Measurements from ENCODE around the gene GRM1.

The GRM1 gene

GRCh38 chr6:146281651-146282362, 252.9 kb downstream of the GRM1 start:
- no peak for DNase-seq (ENCODE audit: low read depth)

- no peak for DNase-seq (ENCODE audit: low read depth)
These were observed 254.0 kb downstream of the GRM1 start for GRCh38 chr6:146282837-146283236.

- no peak for DNase-seq (ENCODE audit: low read depth)
These were observed 255.4 kb downstream of the GRM1 start for GRCh38 chr6:146284311-146284710.

GRCh38 chr6:146286961-146287360, 258.1 kb downstream of the GRM1 start:
- no peak for DNase-seq (ENCODE audit: low read depth)

- peak; percentile 22 for DNase-seq (ENCODE audit: low read depth)
These were observed 259.0 kb downstream of the GRM1 start for GRCh38 chr6:146287691-146288369.

GRCh38 chr6:146289816-146290588, 261.1 kb downstream of the GRM1 start:
- peak; percentile 89 for DNase-seq (ENCODE audit: low read depth)

GRCh38 chr6:146290589-146290901, 261.7 kb downstream of the GRM1 start:
- DNase-seq (ENCODE audit: low read depth): no peak

GRCh38 chr6:146292506-146292905, 263.6 kb downstream of the GRM1 start:
- no peak for DNase-seq (ENCODE audit: low read depth)

- DNase-seq (ENCODE audit: low read depth): no peak
These were observed 266.8 kb downstream of the GRM1 start for GRCh38 chr6:146295695-146296094.

GRCh38 chr6:146297815-146298214, 269.0 kb downstream of the GRM1 start:
- no peak for DNase-seq (ENCODE audit: low read depth)

GRCh38 chr6:146300521-146300920, 271.7 kb downstream of the GRM1 start:
- no peak for DNase-seq (ENCODE audit: low read depth)

- no peak for DNase-seq (ENCODE audit: low read depth)
These were observed 272.9 kb downstream of the GRM1 start for GRCh38 chr6:146301764-146302163.

GRCh38 chr6:146302994-146303393, 274.1 kb downstream of the GRM1 start:
- DNase-seq (ENCODE audit: low read depth): no peak

GRCh38 chr6:146304181-146304580, 275.3 kb downstream of the GRM1 start:
- no peak for DNase-seq (ENCODE audit: low read depth)

GRCh38 chr6:146305092-146305491, 276.2 kb downstream of the GRM1 start:
- no peak for DNase-seq (ENCODE audit: low read depth)

GRCh38 chr6:146305951-146306350, 277.1 kb downstream of the GRM1 start:
- DNase-seq (ENCODE audit: low read depth): no peak

GRCh38 chr6:146310628-146311027, 281.8 kb downstream of the GRM1 start:
- DNase-seq (ENCODE audit: low read depth): no peak

- DNase-seq (ENCODE audit: low read depth): no peak
These were observed 282.2 kb downstream of the GRM1 start for GRCh38 chr6:146311079-146311478.

- no peak for DNase-seq (ENCODE audit: low read depth)
These were observed 283.7 kb downstream of the GRM1 start for GRCh38 chr6:146312608-146313007.

- DNase-seq (ENCODE audit: low read depth): no peak
These were observed 286.7 kb downstream of the GRM1 start for GRCh38 chr6:146315381-146316174.

- no peak for DNase-seq (ENCODE audit: low read depth)
These were observed 287.3 kb downstream of the GRM1 start for GRCh38 chr6:146316175-146316495.

- no peak for DNase-seq (ENCODE audit: low read depth)
These were observed 302.2 kb downstream of the GRM1 start for GRCh38 chr6:146331013-146331412.

GRCh38 chr6:146335336-146335735, 306.5 kb downstream of the GRM1 start:
- no peak for DNase-seq (ENCODE audit: low read depth)
